Measurements from ENCODE around the gene POMP.
"Not testable (repeated sequence)": the region's sequence is repeated elsewhere in the genome, so short reads cannot be mapped to it uniquely, and the experiment has no call there.

POMP gene

GRCh38 chr13:28693605-28694491 is 34.9 kb downstream of the POMP start:
- not testable (repeated sequence) for DNase-seq (ENCODE audit: low read depth)

GRCh38 chr13:28697441-28697840 is 38.5 kb downstream of the POMP start:
- no peak for DNase-seq (ENCODE audit: low read depth)

GRCh38 chr13:28699246-28699645 is 40.3 kb downstream of the POMP start:
- no peak for DNase-seq (ENCODE audit: low read depth)

GRCh38 chr13:28704282-28704681 is 45.4 kb downstream of the POMP start:
- no peak for DNase-seq (ENCODE audit: low read depth)

- no peak for DNase-seq (ENCODE audit: low read depth)
These were observed 46.0 kb downstream of the POMP start for GRCh38 chr13:28704919-28705318.

GRCh38 chr13:28705461-28706083 is 46.6 kb downstream of the POMP start:
- DNase-seq (ENCODE audit: low read depth) = no peak

GRCh38 chr13:28707629-28708427 is 48.9 kb downstream of the POMP start:
- DNase-seq (ENCODE audit: low read depth) = no peak

GRCh38 chr13:28710161-28710560 is 51.2 kb downstream of the POMP start:
- no peak for DNase-seq (ENCODE audit: low read depth)

- DNase-seq (ENCODE audit: low read depth) = no peak
These were observed 55.7 kb downstream of the POMP start for GRCh38 chr13:28714651-28715050.

- no peak for DNase-seq (ENCODE audit: low read depth)
These were observed 57.6 kb downstream of the POMP start for GRCh38 chr13:28716511-28716910.

GRCh38 chr13:28717170-28717569 is 58.2 kb downstream of the POMP start:
- no peak for DNase-seq (ENCODE audit: low read depth)

- no peak for DNase-seq (ENCODE audit: low read depth)
These were observed 59.2 kb downstream of the POMP start for GRCh38 chr13:28718196-28718542.

- peak; percentile 96 for DNase-seq (ENCODE audit: low read depth)
These were observed 59.8 kb downstream of the POMP start, which contains the start of gene SLC46A3 for GRCh38 chr13:28718543-28719226. TSS of gene SLC46A3 (minus strand) at chr13:28718970. CDS start at chr13:28717998, 972 bp downstream.

- no peak for DNase-seq (ENCODE audit: low read depth)
These were observed 60.5 kb downstream of the POMP start for GRCh38 chr13:28719227-28720055.

- DNase-seq (ENCODE audit: low read depth) = no peak
These were observed 64.9 kb downstream of the POMP start for GRCh38 chr13:28723806-28724205.

- no peak for DNase-seq (ENCODE audit: low read depth)
These were observed 66.2 kb downstream of the POMP start for GRCh38 chr13:28725046-28725610.

Measured in stimulated activated CD8-positive, alpha-beta memory T cell treated with anti-CD3 and anti-CD28 coated beads, Interleukin-12 subunit alpha, Interleukin-12 subunit beta, amount 100 ng/mL, for 4 hours (primary cell).